ENCODE data around the gene PRAMEF33.
"Not testable (repeated sequence)": the region's sequence is repeated elsewhere in the genome, so short reads cannot be mapped to it uniquely, and the experiment has no call there.

Gene PRAMEF33

GRCh38 chr1:13298699-13299098, 4.6 kb upstream of the PRAMEF33 start:
- not testable (repeated sequence) for H3K4me3 ChIP-seq (ENCODE audit: low read length); H3K4me1 ChIP-seq (ENCODE audit: control insufficient read depth, low read length); H3K27ac ChIP-seq (ENCODE audit: low read depth, low read length); H3F3A ChIP-seq (ENCODE audit: control insufficient read depth, insufficient read depth); H3K9me3 ChIP-seq (ENCODE audit: control insufficient read depth, insufficient read depth, low read length); H3K27me3 ChIP-seq (ENCODE audit: control insufficient read depth, low read length); H4K20me1 ChIP-seq (ENCODE audit: control insufficient read depth, insufficient read depth, low read depth, low read length); H3K79me2 ChIP-seq (ENCODE audit: control insufficient read depth, low read length); H3K36me3 ChIP-seq (ENCODE audit: control insufficient read depth, low read length); H3K4me2 ChIP-seq (ENCODE audit: low read length); H3K9me2 ChIP-seq (replicated peaks; ENCODE audit: control insufficient read depth, low read length)

- H3K9me3 ChIP-seq (ENCODE audit: control insufficient read depth, insufficient read depth, low read length); H3K27me3 ChIP-seq (ENCODE audit: control insufficient read depth, low read length); H3F3A ChIP-seq (ENCODE audit: control insufficient read depth, insufficient read depth); H3K4me2 ChIP-seq (ENCODE audit: low read length); H3K36me3 ChIP-seq (ENCODE audit: control insufficient read depth, low read length); H3K4me3 ChIP-seq (ENCODE audit: low read length); H3K27ac ChIP-seq (ENCODE audit: low read depth, low read length); H4K20me1 ChIP-seq (ENCODE audit: control insufficient read depth, insufficient read depth, low read depth, low read length); H3K9me2 ChIP-seq (replicated peaks; ENCODE audit: control insufficient read depth, low read length); H3K79me2 ChIP-seq (ENCODE audit: control insufficient read depth, low read length); H3K4me1 ChIP-seq (ENCODE audit: control insufficient read depth, low read length): not testable (repeated sequence)
Observed at GRCh38 chr1:13302197-13302596, 1.1 kb upstream of the PRAMEF33 start.

- H3K4me3 ChIP-seq (ENCODE audit: low read length); H3K4me1 ChIP-seq (ENCODE audit: control insufficient read depth, low read length); H3K4me2 ChIP-seq (ENCODE audit: low read length); H3K36me3 ChIP-seq (ENCODE audit: control insufficient read depth, low read length); H4K20me1 ChIP-seq (ENCODE audit: control insufficient read depth, insufficient read depth, low read depth, low read length); H3F3A ChIP-seq (ENCODE audit: control insufficient read depth, insufficient read depth); H3K9me2 ChIP-seq (replicated peaks; ENCODE audit: control insufficient read depth, low read length); H3K27ac ChIP-seq (ENCODE audit: low read depth, low read length); H3K9me3 ChIP-seq (ENCODE audit: control insufficient read depth, insufficient read depth, low read length); H3K27me3 ChIP-seq (ENCODE audit: control insufficient read depth, low read length); H3K79me2 ChIP-seq (ENCODE audit: control insufficient read depth, low read length): not testable (repeated sequence)
Observed at GRCh38 chr1:13315281-13315680, 11.9 kb downstream of the PRAMEF33 start, which contains the start of gene PRAMEF15. TSS of gene PRAMEF15 (plus strand) at chr1:13315581. CDS start at chr1:13318408, 2,827 bp downstream.

GRCh38 chr1:13342496-13342895, 39.2 kb downstream of the PRAMEF33 start:
- not testable (repeated sequence) for H3K4me2 ChIP-seq (ENCODE audit: low read length); H3K9me2 ChIP-seq (replicated peaks; ENCODE audit: control insufficient read depth, low read length); H3K27ac ChIP-seq (ENCODE audit: low read depth, low read length); H3K27me3 ChIP-seq (ENCODE audit: control insufficient read depth, low read length); H3K4me1 ChIP-seq (ENCODE audit: control insufficient read depth, low read length); H3K36me3 ChIP-seq (ENCODE audit: control insufficient read depth, low read length); H3K79me2 ChIP-seq (ENCODE audit: control insufficient read depth, low read length); H3K4me3 ChIP-seq (ENCODE audit: low read length); H3K9me3 ChIP-seq (ENCODE audit: control insufficient read depth, insufficient read depth, low read length); H4K20me1 ChIP-seq (ENCODE audit: control insufficient read depth, insufficient read depth, low read depth, low read length); H3F3A ChIP-seq (ENCODE audit: control insufficient read depth, insufficient read depth)

GRCh38 chr1:13347034-13347433, 43.7 kb downstream of the PRAMEF33 start, which contains the start of gene PRAMEF14:
TSS of gene PRAMEF14 (minus strand) at chr1:13347134. CDS start at chr1:13345314, 1,820 bp downstream.
- H3K27me3 ChIP-seq (ENCODE audit: control insufficient read depth, low read length); H4K20me1 ChIP-seq (ENCODE audit: control insufficient read depth, insufficient read depth, low read depth, low read length); H3K79me2 ChIP-seq (ENCODE audit: control insufficient read depth, low read length); H3K4me1 ChIP-seq (ENCODE audit: control insufficient read depth, low read length); H3K4me2 ChIP-seq (ENCODE audit: low read length); H3F3A ChIP-seq (ENCODE audit: control insufficient read depth, insufficient read depth); H3K9me2 ChIP-seq (replicated peaks; ENCODE audit: control insufficient read depth, low read length); H3K27ac ChIP-seq (ENCODE audit: low read depth, low read length); H3K4me3 ChIP-seq (ENCODE audit: low read length); H3K9me3 ChIP-seq (ENCODE audit: control insufficient read depth, insufficient read depth, low read length); H3K36me3 ChIP-seq (ENCODE audit: control insufficient read depth, low read length): not testable (repeated sequence)

GRCh38 chr1:13353476-13353875, 50.1 kb downstream of the PRAMEF33 start:
- H3K4me1 ChIP-seq (ENCODE audit: control insufficient read depth, low read length); H3K27me3 ChIP-seq (ENCODE audit: control insufficient read depth, low read length); H3F3A ChIP-seq (ENCODE audit: control insufficient read depth, insufficient read depth); H4K20me1 ChIP-seq (ENCODE audit: control insufficient read depth, insufficient read depth, low read depth, low read length); H3K79me2 ChIP-seq (ENCODE audit: control insufficient read depth, low read length); H3K27ac ChIP-seq (ENCODE audit: low read depth, low read length); H3K36me3 ChIP-seq (ENCODE audit: control insufficient read depth, low read length); H3K9me3 ChIP-seq (ENCODE audit: control insufficient read depth, insufficient read depth, low read length); H3K4me3 ChIP-seq (ENCODE audit: low read length); H3K9me2 ChIP-seq (replicated peaks; ENCODE audit: control insufficient read depth, low read length); H3K4me2 ChIP-seq (ENCODE audit: low read length): not testable (repeated sequence)

- not testable (repeated sequence) for H3K79me2 ChIP-seq (ENCODE audit: control insufficient read depth, low read length); H3K4me2 ChIP-seq (ENCODE audit: low read length); H3K36me3 ChIP-seq (ENCODE audit: control insufficient read depth, low read length); H3K27me3 ChIP-seq (ENCODE audit: control insufficient read depth, low read length); H3K9me2 ChIP-seq (replicated peaks; ENCODE audit: control insufficient read depth, low read length); H3F3A ChIP-seq (ENCODE audit: control insufficient read depth, insufficient read depth); H4K20me1 ChIP-seq (ENCODE audit: control insufficient read depth, insufficient read depth, low read depth, low read length); H3K9me3 ChIP-seq (ENCODE audit: control insufficient read depth, insufficient read depth, low read length); H3K4me3 ChIP-seq (ENCODE audit: low read length); H3K27ac ChIP-seq (ENCODE audit: low read depth, low read length)
- H3K4me1 ChIP-seq (ENCODE audit: control insufficient read depth, low read length), result peaks cover 12% of the 10 kb centered on the region
Observed at GRCh38 chr1:13354475-13354874, 51.1 kb downstream of the PRAMEF33 start.
